ENCODE data around the gene CTDNEP1.
"Not testable (repeated sequence)": the region's sequence is repeated elsewhere in the genome, so short reads cannot be mapped to it uniquely, and the experiment has no call there.

Gene CTDNEP1

DNA sequence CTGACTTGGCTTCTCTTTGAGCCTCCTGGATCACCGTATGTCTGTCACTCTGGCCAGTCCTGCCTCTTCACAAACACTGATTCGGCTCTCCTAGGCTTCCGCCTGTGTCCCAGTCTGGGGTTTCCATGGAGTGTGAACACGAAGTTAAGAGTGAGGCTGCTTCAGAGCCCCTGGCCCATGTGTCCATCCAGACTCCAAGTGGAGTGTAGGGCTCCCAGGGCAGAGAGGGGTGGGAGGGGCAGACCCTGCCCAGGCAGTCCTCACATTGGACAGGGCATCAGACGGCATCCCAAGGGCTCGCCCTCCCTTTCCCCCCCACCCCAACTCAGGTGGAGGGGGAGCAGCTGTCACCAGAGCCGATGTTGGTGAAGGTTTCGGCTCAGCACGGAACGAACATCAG, 7.7 kb downstream of the CTDNEP1 start:
- DNase-seq, result not testable (repeated sequence)

DNA sequence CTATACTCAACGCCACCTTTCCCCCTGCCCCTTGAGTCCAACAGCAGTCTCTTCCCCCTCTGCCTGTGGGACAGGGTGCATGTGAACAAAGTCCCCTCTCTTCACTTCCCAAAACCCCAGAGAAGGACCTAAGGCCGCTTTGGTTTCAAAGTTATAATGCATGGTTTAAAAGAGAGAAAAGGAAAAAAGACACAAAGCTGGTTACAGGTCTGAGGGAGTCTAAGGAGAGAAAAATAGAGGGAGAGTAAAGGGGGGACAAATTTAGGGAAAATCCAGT, 8.1 kb downstream of the CTDNEP1 start:
- DNase-seq, result no peak

DNA sequence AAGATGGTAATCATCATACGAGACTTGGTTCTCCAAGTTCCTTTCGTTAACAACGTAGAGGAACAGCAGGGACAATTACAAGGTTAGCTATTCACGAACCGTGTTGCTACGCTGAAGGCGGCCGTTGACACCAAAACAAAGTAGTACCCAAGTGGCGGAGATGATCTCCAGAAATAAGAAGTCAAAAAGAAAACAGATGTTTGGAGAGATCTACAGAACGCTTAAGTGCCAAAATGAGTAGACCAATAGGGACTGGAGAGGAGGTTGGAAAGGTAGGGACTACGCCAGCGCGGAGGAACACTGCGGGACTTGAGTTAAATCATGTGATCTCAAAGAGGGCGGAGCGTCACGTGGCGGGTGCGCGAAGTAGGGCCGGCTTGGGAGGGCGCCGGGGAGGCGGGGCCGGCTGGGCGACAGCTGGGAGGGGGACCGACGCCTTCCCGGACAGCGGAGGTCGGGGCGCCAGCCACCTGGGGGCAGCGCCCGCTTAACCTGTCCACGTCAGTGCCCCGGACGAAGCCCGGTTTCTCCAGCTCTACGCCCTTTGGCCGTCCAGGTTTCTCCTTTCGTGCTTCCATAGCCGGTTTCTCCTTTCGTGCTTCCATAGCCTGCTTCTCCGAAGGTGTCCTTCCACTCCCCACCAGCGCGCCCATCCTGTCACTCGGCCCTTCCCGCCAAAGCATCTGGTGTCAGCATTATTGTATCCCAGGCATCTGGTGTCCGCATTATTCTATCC, 8.6 kb downstream of the CTDNEP1 start:
- DNase-seq, result peak; percentile 91 to 100 (median 94)

DNA sequence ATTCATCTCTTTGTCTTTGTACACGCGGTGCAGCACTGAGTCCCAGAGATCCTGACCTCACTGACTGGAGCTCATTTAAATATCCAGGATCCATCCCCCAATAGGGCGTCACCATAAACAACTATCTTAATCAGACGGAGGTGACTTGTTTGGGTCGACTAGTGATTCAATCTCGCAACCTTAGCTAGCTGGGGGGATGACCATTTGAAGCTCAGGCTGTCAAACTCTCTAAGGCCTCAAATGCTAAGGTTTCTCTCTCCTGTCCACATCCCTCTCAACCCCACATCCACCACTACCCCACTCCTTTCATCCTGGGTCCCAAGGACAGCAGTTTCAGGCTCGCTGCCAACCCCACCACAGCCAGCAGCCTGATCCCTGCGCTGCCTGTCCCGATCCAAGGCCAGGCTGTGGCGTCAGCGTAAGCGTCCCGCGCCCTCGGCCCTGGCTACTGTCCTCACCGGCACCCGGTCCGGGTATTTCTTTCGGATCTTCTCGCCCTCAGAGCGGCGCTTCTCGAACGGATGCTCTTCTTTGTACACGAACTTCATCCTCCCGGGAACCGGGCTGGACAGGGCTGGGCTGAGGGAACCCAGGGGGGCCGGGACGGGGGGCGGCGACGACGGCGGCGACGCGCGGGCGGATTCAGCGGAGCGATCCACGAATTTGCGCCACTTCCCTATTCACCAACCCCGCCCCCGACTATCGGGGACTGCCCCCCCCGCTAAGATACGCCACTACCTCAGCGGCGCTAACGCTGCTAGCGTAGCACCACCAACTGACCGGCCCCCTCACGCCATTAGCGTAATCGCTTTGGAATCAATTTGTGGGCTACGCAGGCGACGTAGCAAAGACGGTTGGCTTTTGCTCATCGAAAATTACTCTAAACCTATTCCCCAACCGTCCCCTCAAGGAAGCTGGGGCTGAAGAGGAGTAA, 9.5 kb downstream of the CTDNEP1 start, which contains the start of gene GABARAP:
Gene GABARAP, minus strand, starts transcription at position 667 of the 934 bp plus-strand sequence. Its CDS starts 119 bp downstream, at position 548.
- peak; percentile 86 to 99 (median 90) for DNase-seq

DNA sequence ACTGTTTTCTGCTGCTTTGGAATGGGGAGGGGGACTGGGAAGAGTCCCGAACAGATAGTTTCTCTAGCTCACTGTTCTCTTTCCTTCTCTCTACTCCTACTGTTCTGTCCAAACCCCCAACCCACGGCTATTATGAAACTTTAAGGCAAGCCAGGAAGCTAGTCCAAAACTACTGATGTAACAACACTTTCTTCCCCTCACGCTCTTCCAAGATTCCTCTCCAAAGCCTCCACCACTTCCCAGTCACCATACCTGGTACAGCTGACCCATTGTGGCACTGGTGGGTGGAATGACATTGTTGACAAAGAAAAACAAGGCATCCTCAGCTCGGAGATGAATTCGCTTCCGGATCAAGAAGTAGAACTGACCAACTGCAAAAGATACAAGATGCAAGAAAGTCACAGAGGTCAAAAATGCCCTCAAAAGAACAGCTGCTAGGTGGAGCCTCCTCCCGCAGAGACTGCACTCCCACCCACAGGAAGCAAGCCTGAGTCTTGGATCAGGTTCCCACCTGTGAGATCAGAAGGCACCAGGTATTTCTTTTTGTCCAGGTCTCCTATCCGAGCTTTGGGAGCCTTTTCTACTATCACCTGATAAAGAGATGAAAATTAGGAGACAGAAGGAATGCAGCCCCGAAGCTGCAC, 10.3 kb downstream of the CTDNEP1 start:
- no peak for DNase-seq

DNA sequence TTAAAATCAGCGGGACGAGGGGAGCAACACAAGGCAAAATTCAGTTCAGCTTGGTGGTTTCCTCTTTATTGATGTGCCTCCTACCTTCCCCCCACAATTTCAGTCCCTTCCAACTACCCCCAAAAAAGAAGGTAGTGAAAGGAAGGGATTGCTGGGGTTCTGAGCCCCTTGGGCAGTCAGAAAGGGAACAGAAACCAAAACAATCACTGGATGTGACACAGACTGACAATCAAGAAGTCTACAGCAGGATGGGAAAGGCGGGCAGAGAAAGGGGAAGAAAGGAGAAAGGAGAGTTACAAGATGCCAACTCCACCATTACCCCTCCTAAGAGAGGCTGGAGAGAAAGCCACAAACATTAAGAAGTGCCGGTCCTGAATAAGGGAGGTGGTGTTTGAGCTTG, 11.2 kb downstream of the CTDNEP1 start:
- DNase-seq, result no peak

DNA sequence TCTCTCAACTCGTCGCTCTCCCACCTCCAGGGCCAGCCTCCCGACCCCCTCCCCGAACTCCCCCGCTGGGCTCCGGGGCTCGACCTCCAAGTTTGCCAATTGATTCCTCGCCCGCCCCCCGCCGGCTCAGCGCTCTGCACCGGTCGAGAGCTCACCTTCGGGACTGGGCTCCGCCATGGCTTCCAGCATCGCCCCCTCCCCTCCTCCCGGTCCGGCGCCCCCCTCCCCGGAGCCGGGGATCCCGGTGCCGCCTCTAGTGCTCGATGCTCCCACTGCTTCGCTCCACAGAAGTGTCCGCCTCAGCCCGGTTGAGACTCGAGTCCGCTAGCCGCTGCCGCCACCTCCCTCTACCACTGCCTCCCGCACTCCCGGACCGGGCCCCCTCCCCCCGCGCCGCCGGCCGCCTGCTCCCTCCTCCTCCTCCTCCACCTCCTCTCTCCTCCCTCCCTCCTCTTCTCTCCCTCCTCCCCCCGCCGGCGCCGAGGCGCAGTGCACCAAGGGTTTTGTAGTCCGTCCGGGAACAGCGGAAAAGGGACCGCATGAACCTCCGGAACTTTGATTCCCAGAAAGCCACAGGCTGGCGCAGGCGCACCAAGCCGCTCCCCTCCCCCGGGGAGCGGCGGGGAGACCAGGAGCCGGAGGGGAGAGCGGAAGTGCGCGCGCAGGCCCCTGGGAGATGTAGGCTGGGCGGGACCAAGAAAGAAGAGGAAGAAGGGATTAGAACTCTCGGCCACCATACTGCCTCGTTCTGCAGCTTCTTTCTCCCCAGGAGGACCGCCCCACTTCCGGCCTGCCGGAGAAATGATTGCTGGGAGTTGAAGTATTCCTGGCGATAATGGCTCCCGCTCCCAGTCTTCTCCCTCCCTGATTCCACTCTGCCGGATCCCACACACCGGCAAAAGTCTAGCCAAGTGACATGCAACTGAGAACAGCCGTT, 12.2 kb downstream of the CTDNEP1 start, which contains the start of gene PHF23:
Gene PHF23, minus strand, starts transcription at position 367 of the 937 bp plus-strand sequence. Its CDS starts 178 bp downstream, at position 189.
- DNase-seq, result peak; percentile 92 to 98 (median 96)

DNA sequence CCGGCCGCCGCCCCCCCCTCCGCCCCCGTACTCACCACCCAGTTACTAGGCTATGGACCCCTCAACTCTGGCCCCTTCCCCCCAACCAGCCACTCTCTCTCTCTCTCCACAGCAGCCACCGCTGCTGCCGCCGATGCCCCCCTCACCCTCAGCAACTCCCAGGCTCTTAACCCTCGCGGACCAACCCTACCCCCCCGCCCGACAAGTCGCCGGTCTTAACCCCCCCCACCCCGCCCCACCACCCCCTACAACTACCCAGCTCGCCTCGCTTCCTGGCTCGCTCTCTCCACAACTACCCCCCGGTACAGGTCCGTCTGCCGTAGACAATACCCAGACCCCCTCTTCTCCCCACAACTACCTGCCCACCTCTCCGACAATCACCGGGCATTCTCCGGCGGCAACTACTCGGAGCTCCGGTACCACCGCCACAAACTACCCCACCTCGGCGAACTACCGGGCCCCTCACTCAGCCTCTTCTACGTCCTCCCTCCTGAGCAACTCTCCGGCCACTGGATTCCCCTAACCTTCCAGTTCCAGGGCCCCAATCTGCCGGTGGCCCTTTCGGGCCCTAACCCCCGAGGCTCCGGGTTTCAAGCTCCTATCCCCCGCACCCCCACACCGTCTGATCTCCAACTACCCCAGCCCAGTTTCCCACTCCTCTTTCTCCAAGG, 13.0 kb downstream of the CTDNEP1 start:
- DNase-seq, result peak; percentile 24 to 67 (median 50)

DNA sequence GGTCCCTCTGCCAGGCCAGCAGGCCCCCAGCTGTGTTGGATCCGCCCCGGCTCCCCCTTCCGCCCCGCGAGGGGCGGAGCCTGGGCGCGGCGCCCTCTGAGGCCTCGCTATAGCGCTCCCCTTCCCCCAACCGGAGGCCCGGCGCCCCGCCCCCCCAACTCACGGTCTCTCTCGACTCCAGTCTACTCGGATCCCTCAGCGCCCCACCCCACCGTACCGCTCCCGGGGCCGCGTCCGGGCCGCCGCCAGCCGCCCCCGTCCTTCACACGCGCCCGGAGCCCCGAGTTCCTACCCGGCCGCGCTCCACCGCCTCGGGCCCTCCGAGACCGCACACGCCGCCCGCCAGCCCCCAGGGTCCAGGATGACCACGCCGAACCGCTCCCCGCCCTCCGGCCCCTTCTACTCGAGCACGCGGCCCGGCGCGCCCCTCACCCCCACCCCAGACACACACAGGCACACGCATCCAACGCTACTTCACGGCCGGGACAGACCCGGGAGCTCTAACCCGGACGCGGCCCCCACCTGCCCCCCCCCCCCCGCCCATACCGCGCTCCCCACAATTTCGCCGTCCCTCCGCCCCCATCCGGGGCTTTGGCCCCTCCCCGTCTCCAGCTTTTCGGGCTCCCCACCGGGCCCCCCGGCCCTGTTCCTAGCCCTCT, 13.6 kb downstream of the CTDNEP1 start:
- DNase-seq, result peak; percentile 58 to 82 (median 68)

DNA sequence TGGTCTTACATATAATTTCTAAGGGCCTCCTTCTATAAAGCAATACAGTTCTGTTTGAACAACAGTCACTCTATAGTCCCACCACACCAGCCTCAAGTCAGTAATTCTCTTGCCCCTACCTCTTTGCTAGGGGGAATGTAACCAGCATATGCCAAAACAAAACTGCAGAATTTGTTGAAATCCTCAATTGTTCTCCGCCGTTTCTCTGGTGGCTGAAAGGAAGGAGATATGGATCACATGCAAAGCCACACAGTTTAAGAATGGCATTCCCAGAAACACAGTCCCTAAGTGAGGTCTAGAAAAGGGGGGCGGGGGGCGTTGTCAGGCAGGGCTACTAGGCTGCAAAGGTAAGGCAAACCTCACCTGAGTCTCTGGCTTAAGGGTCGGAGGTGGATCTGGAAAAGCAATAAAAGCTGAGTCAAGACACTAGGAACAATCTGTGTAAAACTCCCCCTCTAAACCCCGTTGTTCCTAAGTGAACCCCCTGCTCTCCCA, 14.2 kb downstream of the CTDNEP1 start:
- no peak for DNase-seq

DNA sequence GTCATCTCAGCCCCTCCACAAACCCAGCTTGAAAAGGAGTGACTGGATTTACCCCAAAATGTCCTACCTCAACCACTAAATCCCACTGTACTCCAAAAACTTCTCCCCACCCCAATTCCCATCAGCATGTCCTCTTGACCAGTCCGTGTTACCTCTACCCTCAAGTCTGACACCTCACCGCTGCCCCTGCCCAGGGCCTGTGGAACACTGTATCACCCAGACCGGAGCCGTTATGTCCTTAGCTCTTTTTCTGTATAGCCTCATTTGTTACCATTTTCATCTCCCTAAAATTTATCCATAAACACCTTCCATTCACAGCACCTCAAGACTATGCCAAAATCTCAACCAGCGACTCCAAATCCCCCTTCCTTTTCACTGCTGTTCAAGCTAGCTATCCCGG, 14.7 kb downstream of the CTDNEP1 start:
- DNase-seq, result no peak

DNA sequence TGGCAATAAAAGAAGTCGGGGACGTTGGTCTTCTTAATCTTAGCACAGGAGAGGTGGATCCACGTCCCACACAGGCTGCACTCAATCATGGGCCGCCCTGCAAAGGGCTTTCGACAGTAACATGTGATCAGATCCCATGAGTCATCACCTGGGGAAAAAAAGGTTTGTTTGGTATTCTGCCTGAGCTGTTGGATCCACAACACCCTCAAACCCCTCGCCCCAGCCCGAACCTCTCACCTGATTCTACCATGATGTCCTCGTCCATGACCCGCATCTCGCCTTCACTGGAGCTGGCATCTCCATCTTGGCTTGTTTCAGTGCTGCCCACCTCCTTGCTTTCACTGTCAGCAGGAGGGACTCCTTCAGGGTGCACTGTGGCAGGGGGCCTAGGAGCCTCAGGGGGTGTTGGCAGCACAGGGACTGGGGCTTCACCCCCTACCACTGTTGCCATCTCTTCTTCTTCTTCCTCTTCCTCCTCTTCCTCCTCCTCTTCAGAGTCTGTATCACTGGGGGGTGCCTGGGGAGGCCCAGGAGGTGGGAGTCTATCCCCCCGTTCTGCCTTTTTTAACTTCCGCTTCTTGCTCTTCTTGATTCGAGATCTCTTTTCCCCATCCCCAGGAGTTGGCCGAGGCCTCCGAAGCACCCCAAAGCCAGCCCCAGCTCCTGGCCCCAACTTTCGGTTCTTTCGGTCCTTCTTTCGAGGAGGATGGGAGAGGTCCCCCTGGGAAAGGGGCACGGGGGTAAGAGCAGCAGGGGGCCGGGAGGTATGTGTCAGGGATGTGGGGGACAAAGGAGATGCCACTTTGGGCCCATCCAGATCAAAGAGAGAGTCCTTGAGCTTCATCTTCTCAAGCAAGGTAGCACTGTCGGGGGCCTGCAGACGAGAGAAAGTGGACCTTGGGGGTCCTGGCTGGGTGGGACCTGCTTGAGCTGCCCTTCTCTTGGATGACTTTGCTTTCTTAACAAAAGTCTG, 15.6 kb downstream of the CTDNEP1 start:
- no peak for DNase-seq

DNA sequence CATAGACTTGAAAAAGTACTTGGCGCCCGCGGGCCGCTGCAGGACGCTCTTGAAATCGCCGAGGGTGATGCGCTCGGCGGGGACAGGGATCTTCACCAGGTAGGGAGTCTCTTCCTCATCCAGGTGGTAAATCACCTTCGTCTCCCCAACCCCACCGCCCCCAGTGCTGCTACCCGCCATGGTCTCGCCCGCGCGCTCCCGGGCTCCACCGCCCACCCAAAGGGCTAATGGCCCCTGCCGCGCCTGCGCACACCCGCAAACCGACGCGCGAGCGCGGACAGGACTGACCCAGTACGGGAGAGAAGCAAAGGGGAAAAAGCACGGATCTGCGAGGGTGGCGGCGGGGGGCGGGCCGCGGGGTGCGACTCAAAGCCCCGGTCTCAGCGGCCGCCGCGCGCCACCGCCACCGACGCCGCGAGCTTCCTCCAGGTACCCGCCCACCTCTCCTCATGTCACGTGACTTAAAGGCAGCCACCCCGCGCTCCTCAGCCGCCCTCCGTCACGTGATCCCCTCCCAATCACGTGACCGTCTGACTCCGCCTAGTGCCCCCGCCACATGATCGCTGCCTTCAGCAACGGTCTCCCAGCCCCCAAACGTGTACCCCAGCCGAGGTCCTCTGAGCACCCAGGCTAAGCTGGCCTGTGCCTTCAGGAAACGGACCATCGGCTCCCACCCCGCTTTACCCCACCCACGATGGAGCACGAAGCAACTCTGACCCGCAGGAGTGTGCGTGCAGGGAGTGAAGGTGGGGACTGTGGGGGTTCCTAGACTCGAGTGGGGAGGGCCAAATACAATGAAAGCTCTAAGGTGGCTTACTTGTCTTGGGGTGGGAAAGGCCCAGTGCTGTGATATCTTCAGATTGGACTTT, 17.2 kb downstream of the CTDNEP1 start, which contains the start of gene DVL2:
Gene DVL2, minus strand, starts transcription at position 435 of the 869 bp plus-strand sequence. Its CDS starts 255 bp downstream, at position 180.
- DNase-seq, result peak; percentile 86 to 94 (median 92)

DNA sequence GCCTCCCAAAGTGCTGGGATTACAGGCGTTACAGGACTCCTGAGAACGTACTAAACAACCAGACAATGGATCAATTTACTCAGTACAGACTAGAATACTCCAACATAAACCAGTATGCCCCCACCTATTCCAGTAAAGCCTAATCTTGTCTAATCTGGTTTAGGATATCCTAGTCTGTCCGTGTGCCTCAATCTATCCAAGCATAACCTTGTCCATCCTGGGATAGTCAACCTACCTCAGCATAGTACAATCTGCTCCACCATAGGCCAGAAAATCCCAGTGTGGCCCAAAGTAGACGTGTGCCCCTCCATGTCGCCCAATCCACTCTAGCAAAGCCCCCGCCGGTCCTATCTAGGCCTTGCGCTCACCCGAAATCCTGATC, 17.8 kb downstream of the CTDNEP1 start:
- DNase-seq, result no peak

DNA sequence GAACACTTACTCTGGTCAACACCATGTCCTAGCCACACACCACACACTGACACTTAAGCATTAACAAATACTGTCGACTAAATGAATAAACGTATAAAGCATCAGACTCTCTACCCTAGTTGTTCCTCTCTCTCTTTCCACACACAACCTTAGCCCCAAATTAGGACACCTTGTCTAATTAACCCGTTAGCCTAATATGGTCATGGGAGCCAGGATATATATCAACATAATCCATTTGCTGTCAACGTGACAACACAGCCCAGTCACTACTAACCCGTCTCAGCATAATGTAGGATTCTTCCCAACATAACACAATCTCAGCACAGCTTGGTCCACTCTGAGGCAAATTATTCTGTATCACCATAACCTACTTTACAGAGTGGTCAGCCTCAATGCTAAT, 19.4 kb downstream of the CTDNEP1 start:
- no peak for DNase-seq

DNA sequence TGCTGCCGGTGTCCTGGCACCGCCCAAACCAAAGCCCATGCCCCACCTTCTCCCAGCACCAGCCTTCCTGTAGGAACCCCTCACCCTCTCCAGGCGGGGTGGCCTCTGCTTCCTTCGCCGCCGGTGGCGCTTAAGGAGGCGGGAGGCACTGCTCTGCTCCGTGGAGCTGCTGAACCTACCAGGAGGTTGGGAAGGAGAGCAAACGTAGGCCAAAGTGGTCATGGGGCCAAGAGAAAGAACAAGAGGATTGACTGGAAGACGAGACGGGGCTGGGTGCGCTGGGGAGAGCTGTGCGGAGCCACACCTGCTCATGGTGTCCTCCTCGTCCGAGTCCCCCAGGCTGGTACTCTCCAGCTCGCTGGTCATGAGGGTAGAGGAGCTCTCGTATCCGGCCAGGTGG, 22.0 kb downstream of the CTDNEP1 start:
- no peak for DNase-seq

DNA sequence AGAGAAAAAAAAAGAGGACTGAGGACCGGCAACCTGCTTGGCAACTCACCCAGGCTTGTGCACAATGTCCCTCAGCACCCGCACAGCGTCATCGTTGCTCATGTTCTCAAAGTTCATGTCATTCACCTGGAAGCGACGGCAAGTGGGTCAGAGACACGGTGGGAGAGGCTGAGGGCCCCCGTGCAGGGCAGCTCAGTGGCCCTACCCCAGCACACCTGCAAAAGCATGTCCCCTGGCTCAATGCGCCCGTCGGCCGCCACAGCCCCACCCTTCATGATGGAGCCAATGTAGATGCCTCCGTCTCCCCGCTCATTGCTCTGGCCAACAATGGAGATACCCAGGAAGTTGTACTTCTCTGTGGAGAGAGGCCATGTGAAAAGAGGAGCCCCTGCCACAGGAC, 22.6 kb downstream of the CTDNEP1 start:
- DNase-seq, result no peak
